SK-N-SH (cell line): ENCODE data around the gene NAALADL2. TPM values are rescaled to one million over a fixed set of nuclear protein-coding genes. Genes with fewer than 3 reads are reported as not detected.

Source experiments
- CTCF ChIA-PET: fragments of 300-600, 350-600 bp; formaldehyde crosslinking; extraction: SDS; loops from one replicate; lab custom pipeline; 2021; lab: Yijun Ruan, JAX
- POLR2A ChIA-PET: fragments of 350-600 bp; sonication (Branson Sonifier 250); formaldehyde crosslinking; extraction: SDS; loops from one replicate; lab custom pipeline; 2020; ENCODE audit warnings: antibody characterized with exemption, inconsistent platforms; lab: Yijun Ruan, JAX
- DNase-seq: peaks from one replicate; pipeline ENCODE4 v3.0.0; 2012
- H2AFZ ChIP-seq: fragments of 200-600 bp; sonication (generic); 2 replicates; pipeline ENCODE4 v1.8.1; 2016; ENCODE audit warnings: antibody characterized with exemption, mild to moderate bottlenecking, low read depth
- H3F3A ChIP-seq: fragments of 200-600 bp; sonication (generic); replicated peaks from 2 replicates; pipeline ENCODE3; 2016; ENCODE audit warnings: antibody characterized with exemption, mild to moderate bottlenecking; ENCODE audit not compliant: insufficient read depth
- H3K27ac ChIP-seq, 2 experiments: fragments of 200-500 bp in 1 of 2; fragments of 200-600 bp in 1 of 2; sonication (Bioruptor generic) in 1 of 2; sonication (generic), shearing (Covaris generic) in 1 of 2; 2 replicates each; pipeline versions ENCODE4 v1.5.1 to v1.6.1; 2014 to 2016; ENCODE audit warnings: low read depth in 2 of 2, inconsistent platforms in 1 of 2, low read length in 1 of 2, mild to moderate bottlenecking in 1 of 2, mixed read lengths in 1 of 2
- H3K27me3 ChIP-seq: fragments of 200-600 bp; sonication (generic), shearing (Covaris generic); 2 replicates; pipeline ENCODE4 v1.6.1; 2016; ENCODE audit warnings: mixed run types; ENCODE audit not compliant: insufficient read depth
- H3K36me3 ChIP-seq, 2 experiments: fragments of 200-500 bp in 1 of 2; fragments of 200-600 bp in 1 of 2; sonication (Bioruptor generic) in 1 of 2; sonication (generic) in 1 of 2; replicated peaks in 1 of 2; 2 replicates each; pipeline versions ENCODE3 to v1.5.1; 2014 to 2016; ENCODE audit warnings: low read length in 1 of 2, mild to moderate bottlenecking in 1 of 2; ENCODE audit not compliant: insufficient read depth in 2 of 2, control insufficient read depth in 1 of 2
- H3K4me1 ChIP-seq, 2 experiments: fragments of 200-500 bp in 1 of 2; fragments of 200-600 bp in 1 of 2; sonication (Bioruptor generic) in 1 of 2; sonication (generic), shearing (Covaris generic) in 1 of 2; 2 replicates each; pipeline versions ENCODE4 v1.5.1 to v1.6.1; 2014 to 2016; ENCODE audit warnings: low read depth in 1 of 2, low read length in 1 of 2, mixed run types in 1 of 2; ENCODE audit not compliant: insufficient read depth in 2 of 2, control insufficient read depth in 1 of 2
- H3K4me2 ChIP-seq: fragments of 200-600 bp; sonication (generic), shearing (Covaris generic); 2 replicates; pipeline ENCODE4 v1.6.1; 2017; ENCODE audit warnings: mixed run types
- H3K4me3 ChIP-seq, 2 experiments: fragments of 200-500 bp in 1 of 2; fragments of 200-600 bp in 1 of 2; sonication (Bioruptor generic) in 1 of 2; sonication (generic), shearing (Covaris generic) in 1 of 2; 2 replicates each; pipeline versions ENCODE4 v1.5.1 to v1.8.1; 2014 to 2016; ENCODE audit warnings: low read depth in 2 of 2, inconsistent platforms in 1 of 2, low read length in 1 of 2, mild to moderate bottlenecking in 1 of 2, mixed read lengths in 1 of 2, moderate library complexity in 1 of 2
- H3K79me2 ChIP-seq: fragments of 200-600 bp; sonication (generic); 2 replicates; pipeline ENCODE4 v1.8.1; 2017; ENCODE audit warnings: mild to moderate bottlenecking; ENCODE audit not compliant: insufficient read depth
- H3K9ac ChIP-seq: fragments of 200-600 bp; sonication (generic); 2 replicates; pipeline ENCODE4 v1.6.1; 2017; ENCODE audit warnings: mixed run types
- H3K9me2 ChIP-seq: fragments of 200-600 bp; sonication (generic); 2 replicates; pipeline ENCODE4 v1.6.1; 2017; ENCODE audit warnings: mixed run types
- H3K9me3 ChIP-seq: fragments of 200-600 bp; sonication (generic); 2 replicates; pipeline ENCODE4 v1.6.1; 2017; ENCODE audit warnings: mixed run types, mild to moderate bottlenecking, moderate library complexity
- H4K20me1 ChIP-seq: fragments of 200-600 bp; sonication (generic); 2 replicates; pipeline ENCODE4 v1.6.1; 2017; ENCODE audit warnings: mild to moderate bottlenecking, mixed run types; ENCODE audit not compliant: insufficient read depth
- EP300 ChIP-seq, 2 experiments: IDR thresholded peaks; 2 replicates each; pipeline versions ENCODE4 v1.4.0 to v1.6.1; 2012; ENCODE audit warnings: borderline replicate concordance in 1 of 2, low read depth in 1 of 2, low read length in 1 of 2
- EZH2phosphoT487 ChIP-seq: fragments of 200-600 bp; sonication (generic); IDR thresholded peaks from 2 replicates; pipeline ENCODE4 v1.6.1; 2017; ENCODE audit warnings: low read depth, mixed run types, mild to moderate bottlenecking, antibody characterized with exemption, moderate library complexity, borderline replicate concordance
- FOXJ3 ChIP-seq: sonication (generic); formaldehyde crosslinking; IDR thresholded peaks from 2 replicates; pipeline ENCODE4 v1.5.1; 2020; ENCODE audit warnings: mild to moderate bottlenecking, missing genetic modification reagents
- GABPA ChIP-seq: IDR thresholded peaks from 2 replicates; pipeline ENCODE4 v1.4.0; 2012; ENCODE audit warnings: low read depth, mild to moderate bottlenecking
- MEF2A ChIP-seq: IDR thresholded peaks from 2 replicates; pipeline ENCODE4 v1.4.0; 2012; ENCODE audit warnings: low read depth, borderline replicate concordance
- NFIC ChIP-seq: IDR thresholded peaks from 2 replicates; pipeline ENCODE4 v1.4.0; 2012; ENCODE audit warnings: borderline replicate concordance
- RCOR1 ChIP-seq: fragments of 150-350 bp; IDR thresholded peaks from 2 replicates; pipeline ENCODE4 v1.6.1; 2017; ENCODE audit warnings: antibody characterized with exemption, low read length
- SMC3 ChIP-seq: IDR thresholded peaks from 2 replicates; pipeline ENCODE4 v1.6.1; 2012; ENCODE audit warnings: low read depth, low read length, improper control_type of control experiment
- TAF1 ChIP-seq: IDR thresholded peaks from 2 replicates; pipeline ENCODE4 v1.6.1; 2012; ENCODE audit warnings: low read depth, mild to moderate bottlenecking, low read length, moderate library complexity, borderline replicate concordance
- TEAD4 ChIP-seq: IDR thresholded peaks from 2 replicates; pipeline ENCODE4 v1.4.0; 2012; ENCODE audit warnings: mild to moderate bottlenecking, borderline replicate concordance; ENCODE audit not compliant: insufficient read depth
- WGBS: methylation state at CpG from one replicate; pipeline ENCODE4 v1.1.6; 2017; ENCODE audit warnings: low lambda C conversion rate; 5-methylcytosine and 5-hydroxymethylcytosine counted together
- polyA plus RNA-seq, 3 experiments: library from polyadenylated mRNA; depleted of rRNA; stranded (reverse); fragments of >200 nt; gene quantifications; 2 replicates each; pipeline ENCODE4 v1.2.3, GENCODE V29; 2012
- TF ChIP-seq, protein P1 (sequence below): fragments of 150-350 bp; IDR thresholded peaks from 2 replicates; pipeline ENCODE4 v1.6.1; 2017; ENCODE audit warnings: antibody characterized with exemption, low read length, low read depth, borderline replicate concordance
- TF ChIP-seq, protein P2 (sequence below): fragments of 200-600 bp; sonication (generic); IDR thresholded peaks from 2 replicates; pipeline ENCODE4 v1.6.1; 2017; ENCODE audit warnings: antibody characterized with exemption, mild to moderate bottlenecking, moderate library complexity
- TF ChIP-seq, protein P3 (sequence below): IDR thresholded peaks from 2 replicates; pipeline ENCODE4; 2012
- TF ChIP-seq, protein P4 (sequence below): IDR thresholded peaks from 2 replicates; pipeline ENCODE4 v1.4.0; 2012; ENCODE audit warnings: low read depth

The NAALADL2 gene
- polyA plus RNA-seq, 1 of the 3 experiments (the other 2 are of a cell fraction): 1.2 TPM

DNA sequence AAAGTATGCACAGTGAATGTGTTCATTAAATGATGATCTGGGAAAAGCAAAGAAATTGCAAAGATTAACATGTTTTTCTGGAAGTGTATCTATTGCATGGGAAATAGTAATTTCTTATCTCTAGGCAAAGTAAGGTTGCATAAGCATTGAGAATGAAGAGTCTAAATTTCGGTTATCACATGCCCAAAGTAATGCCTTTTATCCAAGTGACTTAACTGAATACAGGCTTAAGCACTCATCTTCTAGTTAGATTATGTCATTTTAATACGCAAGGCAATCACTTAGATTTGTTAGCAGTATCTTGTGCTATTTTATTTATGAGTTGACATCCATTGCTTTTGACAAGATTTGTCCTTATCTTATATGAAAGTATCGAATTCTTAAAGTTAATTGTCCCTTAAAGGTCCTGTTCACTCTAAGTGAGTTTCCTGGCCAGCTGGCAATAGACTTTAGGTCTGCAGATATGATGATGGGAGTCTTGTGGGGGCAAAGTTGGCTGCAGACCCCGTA, 100.5 kb downstream of the NAALADL2 start:
- no peaks in the 10 kb centered on the region for H3K9me2 ChIP-seq

DNA sequence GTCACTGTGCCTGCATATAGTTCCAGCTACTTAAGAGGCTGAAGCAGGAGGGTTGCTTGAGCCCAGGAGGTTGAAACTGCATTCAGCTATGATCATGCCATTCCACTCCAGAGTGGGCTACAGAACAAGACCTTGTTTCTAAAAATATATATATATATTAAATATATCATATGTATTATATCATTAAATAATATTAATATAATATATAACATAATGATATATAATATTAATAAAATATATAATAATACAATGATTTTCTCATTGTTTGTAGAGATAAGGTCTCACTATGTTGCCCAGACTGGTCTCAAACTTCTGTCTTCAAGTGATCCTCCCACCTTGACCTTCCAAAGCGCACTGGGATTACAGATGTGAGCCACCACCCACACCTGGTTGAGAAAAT, 101.8 kb downstream of the NAALADL2 start:
- H3K4me1 ChIP-seq: peaks cover 0 to 10% of the 10 kb centered on the region in 2 experiments; a peak in 2 of 4 replicates
- H3K4me3 ChIP-seq: no peak overlapping the region
- no peaks in the 10 kb centered on the region for H3K36me3 ChIP-seq
- H3K9me3 ChIP-seq: no peaks in the 10 kb centered on the region
- no peak overlapping the region for H3K4me2 ChIP-seq
- H3K9ac ChIP-seq: no peak overlapping the region
- H3K27ac ChIP-seq: no peak overlapping the region
- WGBS: 92% methylated on average over 1 of the region's 1 CpG
- no peaks in the 10 kb centered on the region for H3K9me2 ChIP-seq
- no peaks in the 10 kb centered on the region for H4K20me1 ChIP-seq
- no peak for DNase-seq
- no peaks in the 10 kb centered on the region for H3K27me3 ChIP-seq
- H3F3A ChIP-seq: peaks cover 16% of the 10 kb centered on the region
- no peaks in the 10 kb centered on the region for H3K79me2 ChIP-seq
- ChIA-PET POLR2A (no interaction called here), CTCF (no interaction called here)
- no peak overlapping the region for H2AFZ ChIP-seq
- no peak for TF ChIP-seq EP300 (IDR thresholded peaks at IDR 0.05; ENCODE audit: borderline replicate concordance in 1 of 2, low read depth in 1 of 2, low read length in 1 of 2)
- TF ChIP-seq EZH2phosphoT487: no peak
- TF ChIP-seq, protein P1, sequence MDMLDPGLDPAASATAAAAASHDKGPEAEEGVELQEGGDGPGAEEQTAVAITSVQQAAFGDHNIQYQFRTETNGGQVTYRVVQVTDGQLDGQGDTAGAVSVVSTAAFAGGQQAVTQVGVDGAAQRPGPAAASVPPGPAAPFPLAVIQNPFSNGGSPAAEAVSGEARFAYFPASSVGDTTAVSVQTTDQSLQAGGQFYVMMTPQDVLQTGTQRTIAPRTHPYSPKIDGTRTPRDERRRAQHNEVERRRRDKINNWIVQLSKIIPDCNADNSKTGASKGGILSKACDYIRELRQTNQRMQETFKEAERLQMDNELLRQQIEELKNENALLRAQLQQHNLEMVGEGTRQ: no peak
- no peak for TF ChIP-seq NFIC
- no peak for TF ChIP-seq RCOR1
- TF ChIP-seq, protein P2, sequence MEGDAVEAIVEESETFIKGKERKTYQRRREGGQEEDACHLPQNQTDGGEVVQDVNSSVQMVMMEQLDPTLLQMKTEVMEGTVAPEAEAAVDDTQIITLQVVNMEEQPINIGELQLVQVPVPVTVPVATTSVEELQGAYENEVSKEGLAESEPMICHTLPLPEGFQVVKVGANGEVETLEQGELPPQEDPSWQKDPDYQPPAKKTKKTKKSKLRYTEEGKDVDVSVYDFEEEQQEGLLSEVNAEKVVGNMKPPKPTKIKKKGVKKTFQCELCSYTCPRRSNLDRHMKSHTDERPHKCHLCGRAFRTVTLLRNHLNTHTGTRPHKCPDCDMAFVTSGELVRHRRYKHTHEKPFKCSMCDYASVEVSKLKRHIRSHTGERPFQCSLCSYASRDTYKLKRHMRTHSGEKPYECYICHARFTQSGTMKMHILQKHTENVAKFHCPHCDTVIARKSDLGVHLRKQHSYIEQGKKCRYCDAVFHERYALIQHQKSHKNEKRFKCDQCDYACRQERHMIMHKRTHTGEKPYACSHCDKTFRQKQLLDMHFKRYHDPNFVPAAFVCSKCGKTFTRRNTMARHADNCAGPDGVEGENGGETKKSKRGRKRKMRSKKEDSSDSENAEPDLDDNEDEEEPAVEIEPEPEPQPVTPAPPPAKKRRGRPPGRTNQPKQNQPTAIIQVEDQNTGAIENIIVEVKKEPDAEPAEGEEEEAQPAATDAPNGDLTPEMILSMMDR: no peak
- TF ChIP-seq, protein P3, sequence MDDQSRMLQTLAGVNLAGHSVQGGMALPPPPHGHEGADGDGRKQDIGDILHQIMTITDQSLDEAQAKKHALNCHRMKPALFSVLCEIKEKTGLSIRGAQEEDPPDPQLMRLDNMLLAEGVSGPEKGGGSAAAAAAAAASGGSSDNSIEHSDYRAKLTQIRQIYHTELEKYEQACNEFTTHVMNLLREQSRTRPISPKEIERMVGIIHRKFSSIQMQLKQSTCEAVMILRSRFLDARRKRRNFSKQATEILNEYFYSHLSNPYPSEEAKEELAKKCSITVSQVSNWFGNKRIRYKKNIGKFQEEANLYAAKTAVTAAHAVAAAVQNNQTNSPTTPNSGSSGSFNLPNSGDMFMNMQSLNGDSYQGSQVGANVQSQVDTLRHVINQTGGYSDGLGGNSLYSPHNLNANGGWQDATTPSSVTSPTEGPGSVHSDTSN: no peak
- TF ChIP-seq FOXJ3 (CRISPR knock-in tag): no peak
- no peak for TF ChIP-seq SMC3
- TF ChIP-seq GABPA: no peak
- no peak for TF ChIP-seq TEAD4
- TF ChIP-seq, protein P4, sequence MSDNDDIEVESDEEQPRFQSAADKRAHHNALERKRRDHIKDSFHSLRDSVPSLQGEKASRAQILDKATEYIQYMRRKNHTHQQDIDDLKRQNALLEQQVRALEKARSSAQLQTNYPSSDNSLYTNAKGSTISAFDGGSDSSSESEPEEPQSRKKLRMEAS: no peak
- TF ChIP-seq MEF2A: no peak
- TF ChIP-seq TAF1: no peak

More for the DNA sequence above, 100.5 kb downstream of the NAALADL2 start:
- Histone ChIP-seq H3K9me3 (no peaks in the 10 kb centered on the region), H2AFZ (no peak overlapping the region), H3K79me2 (no peaks in the 10 kb centered on the region), H3K36me3 (no peaks in the 10 kb centered on the region), H3K9ac (no peak overlapping the region), H3F3A (peaks cover 21% of the 10 kb centered on the region), H3K4me3 (no peak overlapping the region), H3K4me1 (peaks cover 0 to 16% of the 10 kb centered on the region in 2 experiments; a peak in 2 of 4 replicates), H4K20me1 (no peaks in the 10 kb centered on the region), H3K27ac (no peak overlapping the region), H3K4me2 (no peak overlapping the region), H3K27me3 (no peaks in the 10 kb centered on the region)
- POLR2A ChIA-PET: no interaction called here
- TF ChIP-seq MEF2A (no peak), FOXJ3 (CRISPR knock-in tag) (no peak)
- no peak for DNase-seq
- CTCF ChIA-PET: no interaction called here
- 82% methylated on average over 4 of the region's 4 CpGs for WGBS
